Activated T-helper 2 cell treated with anti-CD3 and anti-CD28 coated beads, Interferon-gamma antibody, Interleukin-2, Interleukin-4, amounts not matched to agents 10 μg/mL and 5 μg/mL and 100 μg/mL, durations not matched to agents 14 hours and 24 hours and 36 hours (primary cell): ENCODE results near the gene BLTP2. TPM values are rescaled to one million over a fixed set of nuclear protein-coding genes. Genes with fewer than 3 reads are reported as not detected.

Experiments
- DNase-seq: peaks from one replicate; pipeline ENCODE4 v3.0.0; 2021; ENCODE audit warnings: low spot score
- H3K27ac Mint-ChIP-seq: one replicate; pipeline ENCODE4 v1.8.0; 2021; ENCODE audit warnings: mixed read lengths
- H3K27me3 Mint-ChIP-seq: one replicate; pipeline ENCODE4 v1.8.0; 2021; ENCODE audit warnings: low read depth, mixed read lengths
- H3K36me3 Mint-ChIP-seq: one replicate; pipeline ENCODE4 v1.8.0; 2021; ENCODE audit warnings: low read depth, mixed read lengths
- H3K4me1 Mint-ChIP-seq: one replicate; pipeline ENCODE4 v1.8.0; 2021; ENCODE audit warnings: low read depth, mixed read lengths
- H3K4me3 Mint-ChIP-seq: one replicate; pipeline ENCODE4 v1.8.0; 2021; ENCODE audit warnings: low read depth, mild to moderate bottlenecking, moderate library complexity, mixed read lengths
- H3K9me3 Mint-ChIP-seq: one replicate; pipeline ENCODE4 v1.8.0; 2021; ENCODE audit warnings: mixed read lengths
- intact Hi-C: fragments of 100-400 bp; cut with micrococcal nuclease; formaldehyde crosslinking; loops from one replicate; pipeline ENCODE4 v1.15.1; 2023
- total RNA-seq: library from RNA; stranded (reverse); gene quantifications from 2 replicates; pipeline ENCODE4 v1.2.3, GENCODE V29; 2022

The BLTP2 gene
- 196 and 213 TPM in 2 replicates for total RNA-seq

DNA sequence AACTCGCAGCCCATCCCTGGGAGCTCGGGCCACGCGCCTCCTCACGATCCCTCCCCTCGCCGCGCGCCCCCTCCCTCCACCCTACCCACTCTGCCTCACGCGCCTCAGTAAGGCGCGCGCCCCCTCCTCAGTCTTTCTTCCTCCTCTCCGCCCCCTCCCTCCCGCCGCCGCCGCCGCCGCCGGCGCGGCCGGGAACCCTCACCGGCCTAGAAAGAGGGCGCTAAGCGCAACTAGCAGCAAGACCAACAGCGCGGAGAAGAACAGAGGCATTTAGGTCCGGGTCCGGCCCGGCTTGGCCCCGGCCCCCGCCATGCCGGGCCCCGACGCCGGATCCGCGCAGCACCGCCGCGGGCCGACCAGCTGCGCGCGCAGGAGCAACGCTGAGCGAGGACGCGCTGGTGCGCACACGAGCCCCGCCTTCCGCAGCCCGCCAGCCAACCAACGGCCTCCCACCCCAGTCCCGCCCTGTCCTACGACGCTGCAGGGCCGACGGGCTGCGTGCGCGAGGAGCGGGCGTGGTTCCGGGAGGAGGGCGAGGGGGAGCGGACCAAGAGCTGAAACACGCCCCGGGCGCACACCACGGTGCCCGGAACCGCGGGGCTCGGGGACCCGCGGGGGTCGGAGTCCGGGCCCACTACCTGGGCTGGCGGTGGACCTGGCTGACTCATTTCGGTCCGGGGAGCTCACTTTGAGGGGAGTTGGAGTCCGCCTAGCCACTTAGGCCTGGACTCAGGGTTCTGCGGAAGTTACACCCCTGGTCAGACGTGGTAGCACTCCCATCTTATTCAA, at the start of gene BLTP2:
BLTP2 (minus strand) TSS at position 372 of the 789 bp plus-strand sequence; CDS start at position 270, 102 bp downstream.
- DNase-seq, result peak; percentile 94
- Mint-ChIP-seq H3K27ac (peak within 1 kb of the TSS; percentile 86), H3K36me3 (peaks cover 65% of the 10 kb centered on the region), H3K4me3 (peak within 1 kb of the TSS; percentile 94), H3K27me3 (no peaks in the 10 kb centered on the region), H3K9me3 (no peaks in the 10 kb centered on the region), H3K4me1 (peaks cover 35% of the 10 kb centered on the region)
- intact Hi-C loops, result loop anchor here (2.0 kb wide), 2 partner anchors 46 to 74 kb away; partner anchors contain the start of genes RPL23A and SPAG5

- Mint-ChIP-seq H3K4me3 (no peak overlapping the region), H3K36me3 (peaks cover 77% of the 10 kb centered on the region)
- no peak for DNase-seq
These were observed 48.9 kb upstream of the BLTP2 start for GRCh38 chr17:28693869-28694268.

GRCh38 chr17:28689011-28689410, 44.1 kb upstream of the BLTP2 start:
- no peak for DNase-seq
- Mint-ChIP-seq H3K4me1 (no peaks in the 10 kb centered on the region), H3K36me3 (peaks cover 83% of the 10 kb centered on the region), H3K27me3 (no peaks in the 10 kb centered on the region), H3K4me3 (no peak overlapping the region), H3K27ac (no peak overlapping the region), H3K9me3 (no peaks in the 10 kb centered on the region)
- intact Hi-C loops, result no loop called here

More at GRCh38 chr17:28693869-28694268, 48.9 kb upstream of the BLTP2 start:
- H3K27ac Mint-ChIP-seq, result no peak overlapping the region
- intact Hi-C loops, result no loop called here
- H3K9me3 Mint-ChIP-seq, result no peaks in the 10 kb centered on the region
- H3K27me3 Mint-ChIP-seq, result no peaks in the 10 kb centered on the region
- no peaks in the 10 kb centered on the region for H3K4me1 Mint-ChIP-seq

DNA sequence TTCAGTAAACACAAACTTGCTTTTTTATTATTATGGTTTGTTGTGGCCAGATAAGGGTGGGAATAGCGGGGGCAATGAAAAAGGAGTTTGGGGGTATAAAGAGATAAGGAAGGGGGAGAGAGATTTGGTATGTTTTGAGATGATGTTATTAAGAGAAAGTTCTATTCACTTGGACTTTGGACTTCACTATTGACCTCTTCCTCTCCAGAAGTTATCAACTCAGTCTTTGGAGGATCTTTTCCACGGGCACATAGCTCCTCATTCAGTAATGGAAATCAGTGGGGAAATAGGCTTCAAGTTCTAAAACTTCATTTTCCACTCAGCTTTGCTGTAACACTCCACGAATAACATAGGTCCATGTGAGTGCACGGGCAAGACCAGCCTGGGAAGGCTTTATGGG, 43.5 kb upstream of the BLTP2 start:
- H3K27ac Mint-ChIP-seq, result no peak overlapping the region
- H3K9me3 Mint-ChIP-seq, result no peaks in the 10 kb centered on the region
- intact Hi-C loops, result no loop called here
- H3K27me3 Mint-ChIP-seq, result no peaks in the 10 kb centered on the region
- H3K4me1 Mint-ChIP-seq, result no peaks in the 10 kb centered on the region
- no peak for DNase-seq
- H3K36me3 Mint-ChIP-seq, result peaks cover 81% of the 10 kb centered on the region
- H3K4me3 Mint-ChIP-seq, result no peak overlapping the region

- Mint-ChIP-seq H3K27me3 (no peaks in the 10 kb centered on the region), H3K27ac (no peak overlapping the region), H3K36me3 (peaks cover 88% of the 10 kb centered on the region), H3K9me3 (no peaks in the 10 kb centered on the region), H3K4me3 (no peak overlapping the region), H3K4me1 (no peaks in the 10 kb centered on the region)
- intact Hi-C loops, result no loop called here
- DNase-seq, result no peak
These were observed 41.3 kb upstream of the BLTP2 start for GRCh38 chr17:28686296-28686695.

DNA sequence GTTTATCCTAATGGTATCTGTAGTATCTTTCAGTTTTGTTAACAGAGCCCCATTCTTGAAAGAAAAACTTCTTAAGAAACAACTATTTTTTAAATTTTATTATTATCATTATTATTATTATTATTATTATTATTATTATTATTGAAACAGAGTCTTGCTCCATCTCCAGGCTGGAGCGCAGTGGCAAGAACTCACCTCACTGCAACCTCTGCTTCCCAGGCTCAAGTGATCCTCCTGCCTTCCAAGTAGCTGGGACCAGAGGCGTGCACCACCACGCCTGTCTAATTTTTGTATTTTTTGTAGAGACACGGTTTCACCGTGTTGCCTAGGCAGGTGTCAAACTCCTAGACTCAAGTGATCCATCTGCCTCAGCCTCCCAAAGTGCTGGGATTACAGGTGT, 40.4 kb upstream of the BLTP2 start:
- H3K27ac Mint-ChIP-seq, result no peak overlapping the region
- H3K4me3 Mint-ChIP-seq, result no peak overlapping the region
- H3K36me3 Mint-ChIP-seq, result peaks cover 90% of the 10 kb centered on the region
- no peak for DNase-seq
- no peaks in the 10 kb centered on the region for H3K9me3 Mint-ChIP-seq
- H3K4me1 Mint-ChIP-seq, result no peaks in the 10 kb centered on the region
- H3K27me3 Mint-ChIP-seq, result no peaks in the 10 kb centered on the region
- intact Hi-C loops, result no loop called here

DNA sequence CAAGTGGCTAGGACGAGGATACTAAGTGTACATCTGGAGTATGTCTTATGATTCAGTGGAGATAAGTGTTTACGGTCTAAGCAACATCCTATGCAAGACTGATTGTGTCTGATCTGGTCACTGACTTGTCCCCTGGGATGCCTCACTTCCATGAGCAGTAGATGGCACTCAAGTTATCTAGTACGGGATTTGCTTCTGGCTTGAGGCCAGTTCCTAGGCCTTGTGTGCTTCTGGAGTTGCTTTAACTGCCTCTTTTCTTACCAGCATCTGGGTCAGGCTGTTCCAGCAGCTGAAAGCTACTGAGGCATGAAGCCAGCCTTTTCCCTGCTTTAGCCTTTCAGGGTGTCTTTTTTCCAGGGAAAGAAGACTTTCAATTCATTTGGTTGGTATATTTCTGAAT, 40.0 kb upstream of the BLTP2 start:
- no peak overlapping the region for H3K27ac Mint-ChIP-seq
- no peak overlapping the region for H3K4me3 Mint-ChIP-seq
- no peaks in the 10 kb centered on the region for H3K27me3 Mint-ChIP-seq
- H3K36me3 Mint-ChIP-seq, result peaks cover 87% of the 10 kb centered on the region
- intact Hi-C loops, result no loop called here
- no peak for DNase-seq
- H3K4me1 Mint-ChIP-seq, result no peaks in the 10 kb centered on the region
- no peaks in the 10 kb centered on the region for H3K9me3 Mint-ChIP-seq

DNA sequence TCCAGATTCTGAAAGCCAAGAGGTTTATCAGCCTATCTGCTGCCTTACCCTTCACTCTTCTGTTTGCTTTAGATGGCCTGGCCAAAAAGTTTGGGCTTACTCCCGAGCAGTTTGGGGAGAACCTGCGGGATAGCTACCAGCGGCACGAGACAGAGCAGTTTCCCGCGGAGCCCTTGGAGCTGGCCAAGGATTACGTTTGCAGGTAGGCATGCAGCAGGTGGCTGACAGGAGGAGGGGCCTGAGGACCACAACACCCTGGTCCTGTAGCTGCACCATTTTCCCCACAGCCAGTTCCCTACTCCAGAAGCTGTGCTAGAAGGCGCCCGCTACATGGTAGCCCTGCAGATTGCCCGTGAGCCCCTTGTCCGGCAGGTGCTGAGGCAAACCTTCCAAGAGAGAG, 37.7 kb upstream of the BLTP2 start:
- no peaks in the 10 kb centered on the region for H3K27me3 Mint-ChIP-seq
- intact Hi-C loops, result no loop called here

DNA sequence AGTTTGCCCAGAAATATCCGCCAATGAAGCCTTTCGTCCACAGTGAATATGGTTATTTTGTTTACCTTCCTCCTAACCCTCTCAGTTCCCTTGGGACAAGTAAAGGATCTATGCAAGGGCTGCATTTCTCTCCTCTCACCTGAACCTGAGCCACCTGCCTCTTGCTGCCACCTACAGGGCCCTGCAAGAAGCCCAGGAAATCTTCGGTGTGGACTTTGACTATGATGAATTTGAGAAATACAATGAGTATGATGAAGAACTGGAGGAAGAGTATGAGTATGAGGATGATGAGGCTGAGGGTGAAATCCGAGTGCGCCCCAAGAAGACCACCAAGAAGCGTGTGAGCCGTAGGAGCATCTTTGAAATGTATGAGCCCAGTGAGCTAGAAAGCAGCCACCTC, 31.0 kb upstream of the BLTP2 start:
- Mint-ChIP-seq H3K4me1 (no peaks in the 10 kb centered on the region), H3K27me3 (no peaks in the 10 kb centered on the region), H3K9me3 (no peaks in the 10 kb centered on the region), H3K4me3 (no peak overlapping the region), H3K36me3 (peaks cover 75% of the 10 kb centered on the region), H3K27ac (no peak overlapping the region)
- intact Hi-C loops, result loop anchor here (1.0 kb wide), 1 partner anchor 29 kb away; no protein-coding TSS in a partner anchor
- DNase-seq, result no peak

More for the DNA sequence above, 37.7 kb upstream of the BLTP2 start:
- H3K4me3 Mint-ChIP-seq, result no peak overlapping the region
- peaks cover 77% of the 10 kb centered on the region for H3K36me3 Mint-ChIP-seq
- DNase-seq, result no peak
- no peaks in the 10 kb centered on the region for H3K9me3 Mint-ChIP-seq
- H3K4me1 Mint-ChIP-seq, result no peaks in the 10 kb centered on the region
- no peak overlapping the region for H3K27ac Mint-ChIP-seq

- intact Hi-C loops, result no loop called here
- Mint-ChIP-seq H3K9me3 (no peaks in the 10 kb centered on the region), H3K27ac (no peak overlapping the region), H3K27me3 (no peaks in the 10 kb centered on the region), H3K4me1 (no peaks in the 10 kb centered on the region), H3K4me3 (no peak overlapping the region), H3K36me3 (peaks cover 74% of the 10 kb centered on the region)
- DNase-seq, result no peak
These were observed 30.5 kb upstream of the BLTP2 start for GRCh38 chr17:28675490-28675889.

DNA sequence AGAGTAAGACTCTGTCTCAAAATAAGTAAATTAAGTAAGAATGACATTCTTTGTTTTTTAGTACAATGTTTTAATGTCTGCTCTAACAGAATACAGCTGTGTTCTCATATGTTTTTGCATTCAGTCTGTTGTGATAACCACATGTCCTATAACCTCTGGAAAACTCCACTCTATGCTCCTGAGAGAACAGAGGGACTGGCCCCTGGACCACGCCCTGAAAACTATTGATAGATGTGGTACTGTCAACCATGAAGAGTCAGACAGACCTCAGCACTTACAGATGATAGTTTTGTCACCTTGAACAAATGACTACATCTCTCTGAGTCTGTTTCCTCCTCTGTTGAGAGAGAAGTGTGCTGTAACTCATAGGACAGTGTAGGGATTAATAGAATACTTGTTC, 25.0 kb upstream of the BLTP2 start:
- DNase-seq, result no peak
- Mint-ChIP-seq H3K9me3 (no peaks in the 10 kb centered on the region), H3K27me3 (no peaks in the 10 kb centered on the region), H3K4me3 (no peak overlapping the region), H3K36me3 (peaks cover 67% of the 10 kb centered on the region), H3K27ac (no peak overlapping the region), H3K4me1 (peaks cover 8% of the 10 kb centered on the region)
- intact Hi-C loops, result loop anchor here (5.0 kb wide), 1 partner anchor 48 kb away; no protein-coding TSS in a partner anchor

- Mint-ChIP-seq H3K27me3 (no peaks in the 10 kb centered on the region), H3K9me3 (no peaks in the 10 kb centered on the region), H3K4me3 (no peak overlapping the region), H3K36me3 (peaks cover 63% of the 10 kb centered on the region), H3K4me1 (peaks cover 24% of the 10 kb centered on the region), H3K27ac (no peak overlapping the region)
- intact Hi-C loops, result no loop called here
- DNase-seq, result no peak
These were observed 22.9 kb upstream of the BLTP2 start for GRCh38 chr17:28667870-28668269.

- Mint-ChIP-seq H3K4me1 (peaks cover 28% of the 10 kb centered on the region), H3K4me3 (no peak overlapping the region), H3K9me3 (no peaks in the 10 kb centered on the region), H3K27me3 (no peaks in the 10 kb centered on the region), H3K36me3 (peaks cover 58% of the 10 kb centered on the region), H3K27ac (no peak overlapping the region)
- no peak for DNase-seq
- intact Hi-C loops, result no loop called here
These were observed 21.0 kb upstream of the BLTP2 start for GRCh38 chr17:28665994-28666393.
